ENCODE measurements around the gene WDR18.

DNA sequence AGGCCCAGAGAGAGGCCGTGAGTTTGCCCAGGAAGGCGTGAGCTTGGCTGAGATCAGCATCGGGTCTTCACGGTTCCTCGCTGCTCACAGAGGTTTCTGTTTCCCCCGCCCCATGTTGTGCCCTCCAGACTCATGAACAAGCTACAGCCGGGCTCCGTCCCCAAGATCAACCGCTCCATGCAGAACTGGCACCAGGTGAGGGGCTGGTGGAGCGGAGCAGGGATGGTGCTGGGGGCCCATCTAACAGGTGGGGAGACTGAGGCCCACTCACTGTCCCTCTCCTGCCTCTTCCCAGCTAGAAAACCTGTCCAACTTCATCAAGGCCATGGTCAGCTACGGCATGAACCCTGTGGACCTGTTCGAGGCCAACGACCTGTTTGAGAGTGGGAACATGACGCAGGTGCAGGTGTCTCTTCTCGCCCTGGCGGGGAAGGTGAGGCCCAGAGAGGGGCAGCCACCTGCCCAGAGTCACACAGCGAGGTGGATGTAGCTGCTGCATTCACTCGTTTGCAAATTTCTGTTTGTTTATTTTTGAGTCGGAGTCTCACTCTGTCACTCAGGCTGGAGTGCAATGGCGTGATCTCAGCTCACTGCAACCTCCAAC, 48.2 kb downstream of the WDR18 start:
- TF ChIP-seq POLR2AphosphoS5 (IDR thresholded peaks at IDR 0.05; ENCODE audit: borderline replicate concordance, low read depth, low read length), result no peak
- TF ChIP-seq EZH2 (IDR thresholded peaks at IDR 0.05), result no peak
- no peak for TF ChIP-seq FOXP2 (optimal IDR thresholded peaks at IDR 0.05; ENCODE audit: control extremely low read depth, extremely low read length, insufficient read depth)

All from SK-N-MC (cell line).